Colonic mucosa (tissue), 4 donors: ENCODE results near the gene CCDC142. TPM values are rescaled to one million over a fixed set of nuclear protein-coding genes. Genes with fewer than 3 reads are reported as not detected.
"Not testable (repeated sequence)": the region's sequence is repeated elsewhere in the genome, so short reads cannot be mapped to it uniquely, and the experiment has no call there.

ENCODE experiments used
- DNase-seq: peaks from one replicate; pipeline ENCODE4 v3.0.0-alpha.2; 2020
- H3K27ac ChIP-seq: fragments of 200-600 bp; one replicate; pipeline ENCODE4 v1.8.0; 2021
- H3K27me3 ChIP-seq: fragments of 200-600 bp; one replicate; pipeline ENCODE4 v1.8.0; 2021
- H3K36me3 ChIP-seq: fragments of 200-600 bp; one replicate; pipeline ENCODE4 v1.8.0; 2021
- H3K4me1 ChIP-seq: fragments of 200-600 bp; one replicate; pipeline ENCODE4 v1.8.0; 2021; ENCODE audit warnings: mild to moderate bottlenecking
- H3K4me3 ChIP-seq: fragments of 200-600 bp; one replicate; pipeline ENCODE4 v1.8.0; 2021
- H3K9ac ChIP-seq, 2 donors: one replicate each; pipeline ENCODE4 v1.7.0; 2013; ENCODE audit warnings: control low read depth in 2 of 2, low read depth in 2 of 2, low read length in 2 of 2
- H3K9me3 ChIP-seq: fragments of 200-600 bp; one replicate; pipeline ENCODE4 v1.8.0; 2021
- intact Hi-C: fragments of 100-400 bp; cut with DNase I; formaldehyde crosslinking; loops from one replicate; pipeline ENCODE4 v1.14.1; 2022
- total RNA-seq, 2 donors: library from RNA; stranded (reverse); fragmentation: NEBNext Ultra II Directional in 1 of 2; extraction: Animal tissue kit (Norgen Biotek cat#: 25700) in 1 of 2; gene quantifications; one replicate each; pipeline ENCODE4 v1.2.1, GENCODE V29; 2021
- TF ChIP-seq, protein P1 (sequence below): fragments of 200-600 bp; IDR thresholded peaks from one replicate; pipeline ENCODE4 v1.8.0; 2022; ENCODE audit warnings: antibody characterized with exemption, mild to moderate bottlenecking
- donor health status: healthy.
- donor health status: DM: no; HTN: no; CAD: no.
- donor health status: DM: no; HTN: no; CAD: no.

CCDC142 gene
- total RNA-seq, 2 donors from 2014 or later, result 14.5 to 28.3 TPM

GRCh38 chr2:74493546-74493945 is 10.7 kb upstream of the CCDC142 start:
- intact Hi-C loops, result no loop called here
- no peak overlapping the region for H3K27ac ChIP-seq
- peaks cover under 1% of the 10 kb centered on the region for H3K27me3 ChIP-seq
- DNase-seq, result no peak
- H3K9ac ChIP-seq, result no peak overlapping the region
- H3K9me3 ChIP-seq, result no peaks in the 10 kb centered on the region
- no peaks in the 10 kb centered on the region for H3K36me3 ChIP-seq
- no peak overlapping the region for H3K4me3 ChIP-seq
- TF ChIP-seq, protein P1, sequence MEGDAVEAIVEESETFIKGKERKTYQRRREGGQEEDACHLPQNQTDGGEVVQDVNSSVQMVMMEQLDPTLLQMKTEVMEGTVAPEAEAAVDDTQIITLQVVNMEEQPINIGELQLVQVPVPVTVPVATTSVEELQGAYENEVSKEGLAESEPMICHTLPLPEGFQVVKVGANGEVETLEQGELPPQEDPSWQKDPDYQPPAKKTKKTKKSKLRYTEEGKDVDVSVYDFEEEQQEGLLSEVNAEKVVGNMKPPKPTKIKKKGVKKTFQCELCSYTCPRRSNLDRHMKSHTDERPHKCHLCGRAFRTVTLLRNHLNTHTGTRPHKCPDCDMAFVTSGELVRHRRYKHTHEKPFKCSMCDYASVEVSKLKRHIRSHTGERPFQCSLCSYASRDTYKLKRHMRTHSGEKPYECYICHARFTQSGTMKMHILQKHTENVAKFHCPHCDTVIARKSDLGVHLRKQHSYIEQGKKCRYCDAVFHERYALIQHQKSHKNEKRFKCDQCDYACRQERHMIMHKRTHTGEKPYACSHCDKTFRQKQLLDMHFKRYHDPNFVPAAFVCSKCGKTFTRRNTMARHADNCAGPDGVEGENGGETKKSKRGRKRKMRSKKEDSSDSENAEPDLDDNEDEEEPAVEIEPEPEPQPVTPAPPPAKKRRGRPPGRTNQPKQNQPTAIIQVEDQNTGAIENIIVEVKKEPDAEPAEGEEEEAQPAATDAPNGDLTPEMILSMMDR, result no peak
- H3K4me1 ChIP-seq, result peaks cover 5% of the 10 kb centered on the region

DNA sequence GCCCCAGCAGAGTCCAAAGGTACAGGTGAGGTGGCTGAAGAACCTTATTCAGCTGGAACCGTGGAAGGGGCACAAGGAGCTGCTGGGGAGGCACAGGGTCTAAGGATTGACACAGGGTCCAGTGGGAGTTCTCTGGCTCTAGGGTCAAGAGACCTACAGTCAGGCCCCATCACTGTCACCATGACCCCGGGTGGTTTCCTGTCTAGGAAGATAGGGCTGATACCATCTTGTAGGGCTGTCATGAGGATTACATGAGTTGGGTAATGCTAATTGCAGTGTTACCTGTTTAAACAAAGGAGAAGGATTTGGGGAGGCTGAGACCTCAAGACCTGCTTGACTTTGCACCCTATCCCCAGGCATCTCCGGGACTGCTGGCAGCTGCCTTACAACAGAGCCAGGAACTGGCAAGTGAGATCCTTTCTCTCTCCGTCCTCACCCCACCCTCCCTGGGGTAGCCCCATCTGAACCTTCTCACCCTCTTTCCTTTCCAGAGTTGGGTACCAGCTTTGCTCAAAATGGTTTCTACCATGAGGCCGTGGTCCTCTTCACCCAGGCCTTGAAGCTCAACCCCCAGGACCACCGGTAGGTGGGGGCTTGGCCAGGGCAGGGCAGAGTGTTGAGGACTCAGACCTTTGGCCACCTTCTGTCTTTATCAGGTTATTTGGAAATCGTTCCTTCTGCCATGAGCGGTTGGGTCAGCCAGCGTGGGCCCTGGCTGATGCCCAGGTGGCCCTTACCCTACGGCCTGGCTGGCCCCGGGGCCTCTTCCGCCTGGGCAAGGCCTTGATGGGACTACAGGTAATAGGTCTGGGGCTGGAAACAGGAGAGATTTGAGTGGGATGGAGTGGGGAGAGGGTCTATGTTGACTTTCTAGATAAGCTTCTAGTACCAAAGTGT is 9.1 kb upstream of the CCDC142 start:
- Histone ChIP-seq H3K27ac (no peak overlapping the region), H3K4me1 (no peaks in the 10 kb centered on the region), H3K27me3 (no peaks in the 10 kb centered on the region), H3K9me3 (no peaks in the 10 kb centered on the region), H3K36me3 (no peaks in the 10 kb centered on the region), H3K9ac (no peak overlapping the region), H3K4me3 (no peak overlapping the region)
- no peak for DNase-seq
- TF ChIP-seq, protein P1, result no peak
- intact Hi-C loops, result no loop called here

DNA sequence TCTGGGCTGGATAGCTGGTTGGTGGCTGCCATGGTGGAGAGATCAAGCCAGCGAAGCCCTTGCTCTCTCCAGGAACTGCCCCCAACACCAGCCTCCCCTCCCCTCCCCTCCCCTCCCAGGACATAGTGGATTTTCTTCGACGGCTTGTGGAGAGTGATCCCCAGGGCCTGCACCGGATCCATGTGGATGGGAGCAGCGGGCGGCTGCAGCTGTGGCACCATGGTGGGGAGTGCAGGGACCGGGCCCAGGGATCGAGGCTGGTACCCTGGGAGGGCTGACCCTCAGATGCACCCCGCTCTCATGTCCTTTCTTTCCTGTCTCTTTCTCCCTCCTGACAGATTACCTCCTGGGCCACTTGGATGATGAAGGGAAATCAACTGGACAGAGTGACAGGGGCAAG is 7.1 kb upstream of the CCDC142 start:
- no peaks in the 10 kb centered on the region for H3K27me3 ChIP-seq
- H3K36me3 ChIP-seq, result no peaks in the 10 kb centered on the region
- H3K4me1 ChIP-seq, result no peaks in the 10 kb centered on the region
- intact Hi-C loops, result loop anchor here (10.0 kb wide), 1 partner anchor 385 kb away; no protein-coding TSS in a partner anchor
- TF ChIP-seq, protein P1, result no peak
- H3K9me3 ChIP-seq, result no peaks in the 10 kb centered on the region
- H3K9ac ChIP-seq, result no peak overlapping the region
- no peak for DNase-seq
- H3K4me3 ChIP-seq, result no peak overlapping the region
- H3K27ac ChIP-seq, result no peak overlapping the region

- no peak overlapping the region for H3K4me3 ChIP-seq
- no peaks in the 10 kb centered on the region for H3K27me3 ChIP-seq
- H3K9me3 ChIP-seq, result no peaks in the 10 kb centered on the region
- no peaks in the 10 kb centered on the region for H3K36me3 ChIP-seq
- intact Hi-C loops, result loop anchor here (10.0 kb wide), 1 partner anchor 386 kb away; no protein-coding TSS in a partner anchor
- no peak for DNase-seq
- no peaks in the 10 kb centered on the region for H3K4me1 ChIP-seq
- H3K9ac ChIP-seq, result no peak overlapping the region
- TF ChIP-seq, protein P1, result no peak
- H3K27ac ChIP-seq, result no peak overlapping the region
These were observed 6.1 kb upstream of the CCDC142 start for GRCh38 chr2:74488643-74489481.

GRCh38 chr2:74486141-74486540 is 3.3 kb upstream of the CCDC142 start:
- no peak for DNase-seq
- no peaks in the 10 kb centered on the region for H3K27me3 ChIP-seq
- intact Hi-C loops, result loop anchor here (10.0 kb wide), 1 partner anchor 389 kb away; no protein-coding TSS in a partner anchor
- H3K9me3 ChIP-seq, result no peaks in the 10 kb centered on the region
- TF ChIP-seq, protein P1, result no peak
- no peak overlapping the region for H3K4me3 ChIP-seq
- no peak overlapping the region for H3K27ac ChIP-seq
- H3K4me1 ChIP-seq, result peaks cover 7% of the 10 kb centered on the region
- H3K9ac ChIP-seq, result no peak overlapping the region
- no peaks in the 10 kb centered on the region for H3K36me3 ChIP-seq

- DNase-seq, H3K27me3 ChIP-seq, H3K9me3 ChIP-seq, H3K27ac ChIP-seq, H3K36me3 ChIP-seq: not testable (repeated sequence)
- intact Hi-C loops, result loop anchor here (2.0 to 10.0 kb wide), 3 partner anchors 49 to 391 kb away; no protein-coding TSS in a partner anchor
- Histone ChIP-seq H3K9ac (peak overlapping the region; percentile 63 to 79), H3K4me1 (peaks cover 16% of the 10 kb centered on the region), H3K4me3 (peak overlapping the region; percentile 86)
These were observed 922 bp upstream of the CCDC142 start for GRCh38 chr2:74483675-74484164.
